Breast epithelium (tissue), 3 donors: ENCODE measurements around the gene NMU.
"Not testable (repeated sequence)": the region's sequence is repeated elsewhere in the genome, so short reads cannot be mapped to it uniquely, and the experiment has no call there.

Experiments used
- POLR2A ChIP-seq: fragments of 450-650 bp; IDR thresholded peaks from one replicate; pipeline ENCODE4 v1.6.1; 2016; ENCODE audit warnings: antibody characterized with exemption, mild to moderate bottlenecking, moderate library complexity
- TF ChIP-seq, protein P1 (sequence below), 3 donors: fragments of 450-650 bp; IDR thresholded peaks; one replicate each; pipeline ENCODE4 v1.5.1; 2016 to 2017; ENCODE audit warnings: antibody characterized with exemption in 3 of 3, mild to moderate bottlenecking in 3 of 3, moderate library complexity in 3 of 3

DNA sequence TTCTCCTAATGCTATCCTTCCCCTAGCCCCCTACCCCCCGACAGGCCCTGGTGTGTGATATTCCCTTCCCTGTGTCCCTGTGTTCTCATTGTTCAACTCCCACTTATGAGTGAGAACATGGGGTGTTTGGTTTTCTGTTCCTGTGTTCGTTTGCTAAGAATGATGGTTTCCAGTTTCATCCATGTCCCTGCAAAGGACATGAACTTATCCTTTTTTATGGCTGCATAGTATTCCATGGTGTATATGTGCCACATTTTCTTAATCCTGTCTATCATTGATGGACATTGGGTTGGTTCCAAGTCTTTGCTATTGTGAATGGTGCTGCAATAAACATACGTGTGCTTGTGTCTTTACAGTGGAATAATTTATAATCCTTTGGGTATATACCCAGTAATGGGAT, 46.7 kb upstream of the NMU start:
- TF ChIP-seq, protein P1, sequence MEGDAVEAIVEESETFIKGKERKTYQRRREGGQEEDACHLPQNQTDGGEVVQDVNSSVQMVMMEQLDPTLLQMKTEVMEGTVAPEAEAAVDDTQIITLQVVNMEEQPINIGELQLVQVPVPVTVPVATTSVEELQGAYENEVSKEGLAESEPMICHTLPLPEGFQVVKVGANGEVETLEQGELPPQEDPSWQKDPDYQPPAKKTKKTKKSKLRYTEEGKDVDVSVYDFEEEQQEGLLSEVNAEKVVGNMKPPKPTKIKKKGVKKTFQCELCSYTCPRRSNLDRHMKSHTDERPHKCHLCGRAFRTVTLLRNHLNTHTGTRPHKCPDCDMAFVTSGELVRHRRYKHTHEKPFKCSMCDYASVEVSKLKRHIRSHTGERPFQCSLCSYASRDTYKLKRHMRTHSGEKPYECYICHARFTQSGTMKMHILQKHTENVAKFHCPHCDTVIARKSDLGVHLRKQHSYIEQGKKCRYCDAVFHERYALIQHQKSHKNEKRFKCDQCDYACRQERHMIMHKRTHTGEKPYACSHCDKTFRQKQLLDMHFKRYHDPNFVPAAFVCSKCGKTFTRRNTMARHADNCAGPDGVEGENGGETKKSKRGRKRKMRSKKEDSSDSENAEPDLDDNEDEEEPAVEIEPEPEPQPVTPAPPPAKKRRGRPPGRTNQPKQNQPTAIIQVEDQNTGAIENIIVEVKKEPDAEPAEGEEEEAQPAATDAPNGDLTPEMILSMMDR (IDR thresholded peaks at IDR 0.05), result not testable (repeated sequence)
- TF ChIP-seq POLR2A, result not testable (repeated sequence)
